Pancreas (tissue), 10 donors: ENCODE measurements around the gene VEGFB. TPM values are rescaled to one million over a fixed set of nuclear protein-coding genes. Genes with fewer than 3 reads are reported as not detected.

Source experiments
- ATAC-seq, 4 donors: fragments of 200-7000 bp; cut with Tn5 transposase; one replicate each; pipeline versions ENCODE4 v1.8.0 to v1.9.1; 2020; ENCODE audit warnings: mild to moderate bottlenecking in 4 of 4, moderate library complexity in 4 of 4
- DNase-seq, 6 donors: peaks; one replicate each; pipeline ENCODE4 v3.0.0-alpha.2; 2020
- FAIRE-seq: peaks from 2 replicates; lab custom pipeline; 2012; peaks lifted over from hg19 to GRCh38; lab: Jason Lieb, UNC
- H3K27ac ChIP-seq, 4 donors: fragments of 200-600 bp; sonication (generic); 1 replicate in 3 of 4; 2 replicates in 1 of 4; pipeline versions ENCODE4 v1.5.0 to v1.8.0; 2020
- H3K27me3 ChIP-seq, 4 donors: fragments of 200-600 bp; one replicate each; pipeline ENCODE4 v1.8.0; 2021
- H3K36me3 ChIP-seq, 3 donors: fragments of 200-600 bp; sonication (generic) in 1 of 3; one replicate each; pipeline versions ENCODE4 v1.5.0 to v1.8.0; 2020 to 2021
- H3K4me1 ChIP-seq, 3 donors: fragments of 200-600 bp; one replicate each; pipeline ENCODE4 v1.8.0; 2021
- H3K4me3 ChIP-seq, 4 donors: fragments of 200-600 bp; sonication (generic) in 2 of 4; one replicate each; pipeline versions ENCODE4 v1.5.0 to v1.8.0; 2020 to 2021
- H3K9me3 ChIP-seq, 4 donors: fragments of 200-600 bp; one replicate each; pipeline ENCODE4 v1.8.0; 2021
- WGBS, 2 donors: extraction: QIAGEN DNeasy Blood & Tissue Kit; methylation state at CpG; one replicate each; pipeline ENCODE4 v1.1.7; 2013; 5-methylcytosine and 5-hydroxymethylcytosine counted together
- intact Hi-C, 3 donors: fragments of 100-400 bp; cut with DNase I; formaldehyde crosslinking; loops; one replicate each; pipeline versions ENCODE4 v1.11.1 to v1.14.2; 2022
- polyA plus RNA-seq, 2 donors: library from polyadenylated mRNA; stranded (reverse); fragments of 200-250 nt; gene quantifications; one replicate each; pipeline ENCODE4 v1.2.3, GENCODE V29; 2013
- total RNA-seq, 6 donors: library from RNA; stranded (reverse); fragmentation: NEBNext Ultra II Directional in 4 of 6; extraction: Animal tissue kit (Norgen Biotek cat#: 25700) in 4 of 6; gene quantifications; one replicate each; pipeline versions ENCODE4 v1.2.1 to v1.2.4, GENCODE V29; 2021 to 2023
- TF ChIP-seq, protein P1 (sequence below), 4 donors: fragments of 200-600 bp; sonication (generic) in 3 of 4; IDR thresholded peaks; one replicate each; pipeline versions ENCODE4 v1.5.0 to v1.8.0; 2021; ENCODE audit warnings: antibody characterized with exemption in 4 of 4
- donor health status: healthy with polysubstance abuse.
- donor health status: DM: no; HTN: no; CAD: no; lungs with moderate emphysema.
- donor health status: DM: no; HTN: no; CAD: no.
- donor health status: control.
- donor health status: control.
- donor health status: Bipolar disorder and iron deficiency.
- donor health status: DM: yes; HTN: yes; CAD: no.
- donor health status: DM: no; HTN: no; CAD: no.
- donor health status: DM: no; HTN: no; CAD: no.
- donor health status: DM: yes; HTN: yes; CAD: no.

Gene VEGFB
- total and polyA plus RNA-seq, 8 donors, result 54.1 to 115 (median 63.2) TPM

DNA sequence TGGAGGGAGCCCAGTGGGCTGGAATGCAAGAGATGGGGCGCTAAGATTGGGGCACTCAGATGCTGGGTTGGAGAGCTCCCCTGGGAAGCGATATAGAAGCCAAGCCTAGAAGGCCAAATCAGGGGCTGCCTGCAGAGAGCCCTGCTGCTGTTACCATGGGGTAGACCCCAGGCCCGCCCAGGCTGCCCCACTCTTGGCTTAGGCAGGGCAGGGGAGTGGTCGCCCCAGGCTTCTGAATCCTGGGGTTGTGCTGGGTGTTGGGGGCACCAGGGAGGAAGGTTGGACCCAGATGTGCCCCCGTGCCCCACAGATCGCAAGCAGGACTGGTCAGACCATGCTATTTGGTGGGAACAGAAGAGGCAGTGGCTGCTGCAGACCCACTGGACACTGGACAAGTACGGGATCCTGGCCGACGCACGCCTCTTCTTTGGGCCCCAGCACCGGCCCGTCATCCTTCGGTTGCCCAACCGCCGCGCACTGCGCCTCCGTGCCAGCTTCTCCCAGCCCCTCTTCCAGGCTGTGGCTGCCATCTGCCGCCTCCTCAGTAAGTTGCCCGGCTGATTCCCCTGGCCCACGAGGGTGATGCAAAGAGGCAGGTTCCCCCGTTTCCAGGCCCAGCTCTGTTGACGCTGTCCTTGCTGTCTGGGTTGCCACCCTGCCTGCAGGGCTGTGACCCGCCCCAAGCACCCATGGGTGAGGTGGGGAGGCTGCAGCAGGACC is 23.9 kb upstream of the VEGFB start:
- TF ChIP-seq, protein P1, sequence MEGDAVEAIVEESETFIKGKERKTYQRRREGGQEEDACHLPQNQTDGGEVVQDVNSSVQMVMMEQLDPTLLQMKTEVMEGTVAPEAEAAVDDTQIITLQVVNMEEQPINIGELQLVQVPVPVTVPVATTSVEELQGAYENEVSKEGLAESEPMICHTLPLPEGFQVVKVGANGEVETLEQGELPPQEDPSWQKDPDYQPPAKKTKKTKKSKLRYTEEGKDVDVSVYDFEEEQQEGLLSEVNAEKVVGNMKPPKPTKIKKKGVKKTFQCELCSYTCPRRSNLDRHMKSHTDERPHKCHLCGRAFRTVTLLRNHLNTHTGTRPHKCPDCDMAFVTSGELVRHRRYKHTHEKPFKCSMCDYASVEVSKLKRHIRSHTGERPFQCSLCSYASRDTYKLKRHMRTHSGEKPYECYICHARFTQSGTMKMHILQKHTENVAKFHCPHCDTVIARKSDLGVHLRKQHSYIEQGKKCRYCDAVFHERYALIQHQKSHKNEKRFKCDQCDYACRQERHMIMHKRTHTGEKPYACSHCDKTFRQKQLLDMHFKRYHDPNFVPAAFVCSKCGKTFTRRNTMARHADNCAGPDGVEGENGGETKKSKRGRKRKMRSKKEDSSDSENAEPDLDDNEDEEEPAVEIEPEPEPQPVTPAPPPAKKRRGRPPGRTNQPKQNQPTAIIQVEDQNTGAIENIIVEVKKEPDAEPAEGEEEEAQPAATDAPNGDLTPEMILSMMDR (IDR thresholded peaks at IDR 0.05), result no peak
- Histone ChIP-seq H3K9me3 (no peaks in the 10 kb centered on the region), H3K4me1 (no peaks in the 10 kb centered on the region), H3K4me3 (no peak overlapping the region), H3K27ac (no peak overlapping the region), H3K27me3 (no peaks in the 10 kb centered on the region), H3K36me3 (no peaks in the 10 kb centered on the region)
- FAIRE-seq, result no peak
- intact Hi-C loops, result no loop called here
- ATAC-seq, result no peak
- DNase-seq, result peak in 2 of 6 donors; percentile 16 to 66
- 94% methylated on average over 21 to 24 of the region's 24 CpGs for WGBS, 2 donors

DNA sequence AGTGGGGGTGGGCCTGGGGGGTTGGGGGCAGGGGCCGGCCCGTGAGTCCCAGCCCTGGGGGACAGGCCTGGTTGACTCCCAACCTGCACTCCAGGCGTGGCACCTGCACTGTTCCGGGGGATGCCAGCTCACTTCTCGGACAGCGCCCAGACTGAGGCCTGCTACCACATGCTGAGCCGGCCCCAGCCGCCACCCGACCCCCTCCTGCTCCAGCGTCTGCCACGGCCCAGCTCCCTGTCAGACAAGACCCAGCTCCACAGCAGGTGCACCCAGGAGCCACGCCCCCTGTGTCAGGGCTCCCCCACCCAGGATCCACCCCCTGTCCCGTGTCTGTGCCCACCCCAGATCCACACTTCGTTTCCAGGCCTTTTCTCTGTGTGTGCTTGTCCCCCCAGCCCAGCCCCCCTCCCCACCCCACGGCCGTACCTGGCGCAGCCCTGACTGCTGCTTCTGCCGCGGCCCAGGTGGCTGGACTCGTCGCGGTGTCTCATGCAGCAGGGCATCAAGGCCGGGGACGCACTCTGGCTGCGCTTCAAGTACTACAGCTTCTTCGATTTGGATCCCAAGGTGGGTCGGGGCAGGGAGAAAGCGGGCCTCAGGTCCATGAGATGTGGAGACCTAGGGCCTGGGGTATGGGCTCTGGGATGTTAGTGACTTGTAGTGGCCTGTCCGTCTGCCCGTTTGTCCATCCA is 23.1 kb upstream of the VEGFB start:
- no peaks in the 10 kb centered on the region for H3K27me3 ChIP-seq
- H3K4me1 ChIP-seq, result no peaks in the 10 kb centered on the region
- DNase-seq (peak in 2 of 6 donors; percentile 37 to 75), ATAC-seq (no peak), FAIRE-seq (no peak)
- H3K27ac ChIP-seq, result no peak overlapping the region
- H3K4me3 ChIP-seq, result no peak overlapping the region
- intact Hi-C loops, result no loop called here
- TF ChIP-seq, protein P1 (IDR thresholded peaks at IDR 0.05), result no peak
- WGBS, 2 donors, result 87 to 89% methylated on average over 29 to 30 of the region's 30 CpGs
- no peaks in the 10 kb centered on the region for H3K36me3 ChIP-seq
- no peaks in the 10 kb centered on the region for H3K9me3 ChIP-seq

DNA sequence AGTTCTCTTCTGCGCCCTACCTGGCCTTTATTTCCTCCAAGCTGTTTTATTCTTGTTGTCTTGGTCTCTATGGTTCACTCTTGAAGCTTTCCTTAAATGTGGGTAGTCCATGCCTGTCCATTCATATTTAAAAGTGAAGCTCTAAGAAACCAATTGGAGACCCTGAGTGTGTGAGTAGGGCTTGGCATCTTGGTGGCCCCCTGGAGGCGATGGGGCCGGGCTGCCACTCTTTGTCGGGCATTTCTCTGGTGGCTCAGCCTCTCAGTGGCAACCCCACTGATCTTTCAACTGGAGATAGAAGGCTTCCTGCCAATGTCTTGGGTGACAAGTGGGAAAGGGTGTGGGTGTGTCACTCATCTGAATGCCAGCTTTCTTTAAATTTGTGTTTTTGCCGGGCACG is 17.5 kb upstream of the VEGFB start:
- Histone ChIP-seq H3K4me1 (peaks cover 10 to 16% (median 14%) of the 10 kb centered on the region in 3 donors), H3K4me3 (no peak overlapping the region), H3K36me3 (no peaks in the 10 kb centered on the region), H3K27me3 (no peaks in the 10 kb centered on the region), H3K27ac (no peak overlapping the region), H3K9me3 (no peaks in the 10 kb centered on the region)
- DNase-seq, result peak in 1 of 6 donors; percentile 24
- TF ChIP-seq, protein P1 (IDR thresholded peaks at IDR 0.05), result no peak
- ATAC-seq, result no peak
- 91% methylated on average over 6 of the region's 6 CpGs for WGBS, 2 donors
- no peak for FAIRE-seq
- intact Hi-C loops, result no loop called here

DNA sequence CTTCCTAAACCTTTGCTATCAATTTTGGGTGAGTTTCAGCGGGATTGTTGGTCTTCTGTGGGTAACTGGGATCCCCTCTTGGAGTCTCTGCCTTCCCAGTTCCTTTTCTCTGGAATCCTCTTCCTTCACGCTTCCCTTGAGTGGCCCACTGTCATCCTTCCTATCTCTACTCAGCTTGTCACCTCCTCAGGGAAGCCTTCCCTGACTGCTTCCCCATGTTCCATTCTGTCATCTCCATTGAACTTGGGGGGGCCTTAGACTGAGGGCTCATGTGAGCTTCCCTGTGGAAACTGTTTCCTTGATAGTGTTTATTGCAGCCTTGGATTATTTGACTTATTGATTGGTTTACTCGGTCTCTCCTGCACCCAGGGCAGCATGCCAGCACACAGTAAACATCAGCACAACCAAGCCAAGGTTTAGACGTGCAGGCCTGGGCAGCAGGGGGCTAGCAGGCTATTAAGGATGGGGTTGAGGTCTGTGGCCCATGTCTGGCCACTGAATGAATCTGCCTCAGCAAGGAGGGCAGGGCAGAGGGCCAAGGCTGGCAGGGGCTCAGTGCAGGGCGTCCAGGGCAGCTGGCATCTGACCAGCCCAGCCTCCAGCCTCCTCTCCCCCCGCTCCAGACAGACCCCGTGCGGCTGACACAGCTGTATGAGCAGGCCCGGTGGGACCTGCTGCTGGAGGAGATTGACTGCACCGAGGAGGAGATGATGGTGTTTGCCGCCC is 15.6 kb upstream of the VEGFB start:
- TF ChIP-seq, protein P1 (IDR thresholded peaks at IDR 0.05), result no peak
- peak; percentile 75 to 84 (median 81) for ATAC-seq
- 29 to 33% methylated on average over 11 of the region's 11 CpGs for WGBS, 2 donors
- no peak overlapping the region for H3K4me3 ChIP-seq
- intact Hi-C loops, result no loop called here
- peak; percentile 77 to 94 (median 84) for DNase-seq
- H3K9me3 ChIP-seq, result no peaks in the 10 kb centered on the region
- peak overlapping the region in 2 of 4 donors; percentile 33 to 59 for H3K27ac ChIP-seq
- H3K4me1 ChIP-seq, result peaks cover 10 to 16% (median 14%) of the 10 kb centered on the region in 3 donors
- FAIRE-seq, result no peak
- no peaks in the 10 kb centered on the region for H3K36me3 ChIP-seq
- H3K27me3 ChIP-seq, result no peaks in the 10 kb centered on the region
